Activated CD4-positive, alpha-beta T cell treated with anti-CD3 and anti-CD28 coated beads, Interleukin-2, amount 10 ng/mL, durations not matched to agents 24 days and 14 days (primary cell): ENCODE data around the gene AK1. TPM values are rescaled to one million over a fixed set of nuclear protein-coding genes. Genes with fewer than 3 reads are reported as not detected.
"Not testable (repeated sequence)": the region's sequence is repeated elsewhere in the genome, so short reads cannot be mapped to it uniquely, and the experiment has no call there.

Source experiments
- DNase-seq: peaks from one replicate; pipeline ENCODE4 v3.0.0; 2022
- H3K27ac Mint-ChIP-seq: one replicate; pipeline ENCODE4 v1.8.0; 2022; ENCODE audit warnings: mild to moderate bottlenecking, mixed read lengths
- H3K27me3 Mint-ChIP-seq: one replicate; pipeline ENCODE4 v1.8.0; 2022; ENCODE audit warnings: mixed read lengths
- H3K36me3 Mint-ChIP-seq: one replicate; pipeline ENCODE4 v1.8.0; 2022; ENCODE audit warnings: low read depth, mild to moderate bottlenecking, mixed read lengths
- H3K4me1 Mint-ChIP-seq: one replicate; pipeline ENCODE4 v1.8.0; 2021; ENCODE audit warnings: mixed read lengths
- H3K4me3 Mint-ChIP-seq: one replicate; pipeline ENCODE4 v1.8.0; 2022; ENCODE audit warnings: mild to moderate bottlenecking, moderate library complexity, mixed read lengths
- H3K9me3 Mint-ChIP-seq: one replicate; pipeline ENCODE4 v1.8.0; 2021; ENCODE audit warnings: mixed read lengths
- intact Hi-C: fragments of 100-400 bp; cut with micrococcal nuclease; formaldehyde crosslinking; loops from one replicate; pipeline ENCODE4 v1.15.1; 2023
- total RNA-seq: library from RNA; stranded (reverse); gene quantifications from 2 replicates; pipeline ENCODE4 v1.2.3, GENCODE V29; 2022

Gene AK1
- total RNA-seq, 1 donor from 2014 or later = 19.9 TPM

DNA sequence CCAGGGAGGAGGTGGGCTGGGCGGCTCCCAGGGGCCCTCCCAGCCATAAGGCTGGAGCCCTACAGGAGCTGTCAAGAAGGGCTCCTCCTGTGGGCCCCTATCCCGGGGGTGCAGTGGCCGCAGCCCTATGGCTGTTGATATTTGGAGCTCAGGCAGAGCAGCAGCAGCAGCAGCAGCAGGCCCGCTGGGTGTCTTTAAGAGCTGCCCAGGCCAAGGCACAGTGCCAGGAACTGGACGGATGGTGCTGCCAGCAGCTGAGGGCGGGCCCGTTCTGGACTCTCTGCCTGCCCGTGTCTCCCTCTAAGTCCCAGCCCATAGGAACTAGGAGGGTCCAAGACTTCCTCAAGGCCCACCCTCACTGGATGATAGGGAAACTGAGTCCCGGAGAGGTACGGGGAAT lies 3.6 kb downstream of the AK1 start:
- no peak for DNase-seq
- no peak overlapping the region for H3K4me3 Mint-ChIP-seq
- no peaks in the 10 kb centered on the region for H3K4me1 Mint-ChIP-seq
- no peaks in the 10 kb centered on the region for H3K9me3 Mint-ChIP-seq
- intact Hi-C loops = no loop called here
- no peak overlapping the region for H3K27ac Mint-ChIP-seq
- H3K27me3 Mint-ChIP-seq = no peaks in the 10 kb centered on the region
- H3K36me3 Mint-ChIP-seq = peaks cover 4% of the 10 kb centered on the region

DNA sequence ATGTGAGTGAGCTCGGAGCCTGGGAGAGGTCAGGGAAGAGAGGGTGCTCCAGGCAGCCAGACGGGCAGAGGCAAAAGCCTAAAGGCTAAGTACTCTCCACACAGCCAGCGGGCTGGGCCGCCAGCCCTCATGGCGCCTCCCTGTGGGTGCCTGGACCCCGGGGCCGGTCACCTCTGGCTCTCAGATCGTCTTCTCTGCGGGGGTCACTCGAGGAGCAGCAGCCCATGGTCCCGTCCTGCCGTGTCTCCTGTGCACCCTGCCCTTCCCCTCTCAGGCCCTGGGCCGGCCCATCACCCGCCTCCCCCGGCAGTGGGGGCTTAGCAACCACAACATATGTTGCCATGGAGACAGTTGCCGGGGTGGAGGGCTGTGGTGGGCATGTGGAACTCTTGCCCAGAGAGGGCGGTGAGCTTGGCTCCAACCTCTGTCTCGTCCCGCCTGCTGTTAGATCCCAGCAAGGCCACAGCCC lies 4.2 kb downstream of the AK1 start:
- Mint-ChIP-seq H3K9me3 (no peaks in the 10 kb centered on the region), H3K4me1 (no peaks in the 10 kb centered on the region), H3K27me3 (no peaks in the 10 kb centered on the region), H3K36me3 (peaks cover 1% of the 10 kb centered on the region), H3K27ac (no peak overlapping the region), H3K4me3 (no peak overlapping the region)
- intact Hi-C loops = no loop called here
- DNase-seq = no peak

DNA sequence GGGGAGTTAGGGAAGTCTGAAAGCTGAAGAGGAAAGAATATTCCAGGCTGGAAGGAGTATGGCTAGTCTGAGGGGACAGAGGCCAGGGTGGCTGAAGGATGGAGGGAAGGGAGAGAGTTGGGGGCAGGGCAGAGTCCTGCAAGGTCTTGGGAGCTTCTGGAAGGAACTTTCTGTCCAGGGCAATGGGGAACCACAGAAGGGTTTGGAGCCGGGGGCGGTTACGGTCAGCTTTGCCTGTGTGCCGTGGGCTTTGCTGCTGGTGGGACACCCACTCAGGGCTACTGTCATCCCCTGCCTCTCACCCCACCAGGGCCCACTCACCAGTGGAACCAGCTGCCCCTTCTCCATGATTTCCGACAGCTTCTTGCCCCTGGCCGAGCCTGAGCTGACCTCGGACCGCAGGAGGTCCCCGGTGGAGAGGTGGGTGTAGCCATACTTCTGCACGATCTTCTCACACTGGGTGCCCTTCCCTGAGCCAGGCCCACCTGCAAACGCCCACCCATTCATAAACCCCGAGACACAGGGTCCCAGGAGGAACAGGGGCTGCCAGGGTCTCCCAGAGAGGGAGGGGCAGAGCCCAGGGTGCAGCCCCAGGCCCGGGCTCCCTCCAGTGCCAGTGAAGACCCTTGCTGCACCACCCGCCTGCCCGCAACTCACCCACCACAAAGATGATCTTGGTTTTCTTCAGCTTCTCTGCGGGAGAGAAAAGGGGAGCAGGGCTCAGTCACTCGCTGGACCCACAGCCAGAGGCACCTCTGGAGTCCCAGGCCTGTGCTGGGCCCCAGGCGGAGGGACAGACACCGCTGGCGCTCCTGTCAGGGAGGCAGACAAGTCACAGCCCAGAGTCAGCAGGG lies 4.9 kb downstream of the AK1 start:
- no peak for DNase-seq

DNA sequence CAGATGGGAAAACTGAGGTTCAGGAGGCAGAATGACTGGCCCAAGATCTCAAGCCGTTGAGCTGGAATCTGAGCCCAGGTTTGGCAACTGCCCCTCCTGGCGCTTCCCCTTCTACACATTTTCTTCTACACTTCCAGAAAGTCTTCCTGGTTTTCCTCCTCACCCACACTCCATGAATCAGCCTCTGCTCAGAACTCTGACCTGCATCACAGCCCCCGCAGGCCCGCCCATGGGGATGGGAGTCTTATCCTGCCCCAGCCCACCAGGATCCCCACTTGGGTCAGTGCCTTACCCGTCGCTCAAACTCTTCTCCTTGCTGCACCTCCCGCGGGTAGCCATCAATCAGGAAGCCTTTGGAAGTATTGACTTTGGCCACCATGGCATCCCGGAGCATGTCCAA lies 5.9 kb downstream of the AK1 start:
- intact Hi-C loops = no loop called here
- no peak for DNase-seq
- H3K27ac Mint-ChIP-seq = no peak overlapping the region
- no peak overlapping the region for H3K4me3 Mint-ChIP-seq
- H3K9me3 Mint-ChIP-seq = no peaks in the 10 kb centered on the region
- H3K4me1 Mint-ChIP-seq = no peaks in the 10 kb centered on the region
- H3K27me3 Mint-ChIP-seq = no peaks in the 10 kb centered on the region
- H3K36me3 Mint-ChIP-seq = no peaks in the 10 kb centered on the region

More for the DNA sequence above, 4.9 kb downstream of the AK1 start:
- Mint-ChIP-seq H3K27me3 (no peaks in the 10 kb centered on the region), H3K27ac (no peak overlapping the region), H3K4me3 (no peak overlapping the region), H3K9me3 (no peaks in the 10 kb centered on the region), H3K36me3 (no peaks in the 10 kb centered on the region), H3K4me1 (no peaks in the 10 kb centered on the region)
- intact Hi-C loops = no loop called here

DNA sequence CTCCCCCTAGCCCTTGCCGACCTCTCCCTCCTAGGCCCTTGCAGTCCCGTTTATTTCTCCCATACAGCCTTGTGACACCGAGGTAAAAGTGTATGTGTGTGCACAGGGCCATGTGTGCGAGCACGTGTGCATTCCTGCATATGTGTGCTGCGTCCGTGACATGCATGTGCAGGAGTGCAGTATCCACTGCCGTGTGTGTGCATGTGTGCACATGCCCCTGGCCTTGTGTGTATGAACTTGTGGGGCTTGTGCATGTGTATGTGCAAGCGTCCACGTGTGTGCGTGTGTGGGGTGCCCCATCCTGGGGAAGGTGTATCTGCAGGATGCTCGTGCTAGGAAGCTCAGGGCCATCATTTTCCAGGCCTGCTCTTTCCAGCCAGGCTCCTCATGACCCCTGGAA lies 6.6 kb downstream of the AK1 start:
- H3K4me1 Mint-ChIP-seq = peaks cover 1% of the 10 kb centered on the region
- no peaks in the 10 kb centered on the region for H3K9me3 Mint-ChIP-seq
- no peak overlapping the region for H3K27ac Mint-ChIP-seq
- peaks cover 1% of the 10 kb centered on the region for H3K36me3 Mint-ChIP-seq
- no peak for DNase-seq
- no peaks in the 10 kb centered on the region for H3K27me3 Mint-ChIP-seq
- intact Hi-C loops = loop anchor here (1.0 kb wide), 1 partner anchor 136 kb away; the partner anchor contains the start of gene TOR2A
- no peak overlapping the region for H3K4me3 Mint-ChIP-seq

DNA sequence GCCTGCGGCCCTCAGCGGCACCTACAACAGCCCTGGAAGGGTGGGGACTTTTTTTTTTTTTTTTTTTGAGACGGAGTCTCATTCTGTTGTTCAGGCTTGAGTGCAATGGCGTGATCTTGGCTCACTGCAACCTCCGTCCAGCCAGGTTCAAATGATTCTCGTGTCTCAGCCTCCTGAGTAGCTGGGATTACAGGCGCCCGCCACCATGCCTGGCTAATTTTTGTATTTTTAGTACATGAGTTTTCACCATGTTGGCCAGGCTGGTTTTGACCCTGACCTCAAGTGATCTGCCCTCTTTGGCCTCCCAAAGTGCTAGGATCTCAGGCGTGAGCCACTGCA lies 7.4 kb downstream of the AK1 start:
- H3K27me3 Mint-ChIP-seq, H3K36me3 Mint-ChIP-seq, H3K27ac Mint-ChIP-seq, DNase-seq, H3K4me3 Mint-ChIP-seq, H3K4me1 Mint-ChIP-seq, H3K9me3 Mint-ChIP-seq: not testable (repeated sequence)
- intact Hi-C loops = loop anchor here (1.0 kb wide), 1 partner anchor 135 kb away; the partner anchor contains the start of gene TOR2A

DNA sequence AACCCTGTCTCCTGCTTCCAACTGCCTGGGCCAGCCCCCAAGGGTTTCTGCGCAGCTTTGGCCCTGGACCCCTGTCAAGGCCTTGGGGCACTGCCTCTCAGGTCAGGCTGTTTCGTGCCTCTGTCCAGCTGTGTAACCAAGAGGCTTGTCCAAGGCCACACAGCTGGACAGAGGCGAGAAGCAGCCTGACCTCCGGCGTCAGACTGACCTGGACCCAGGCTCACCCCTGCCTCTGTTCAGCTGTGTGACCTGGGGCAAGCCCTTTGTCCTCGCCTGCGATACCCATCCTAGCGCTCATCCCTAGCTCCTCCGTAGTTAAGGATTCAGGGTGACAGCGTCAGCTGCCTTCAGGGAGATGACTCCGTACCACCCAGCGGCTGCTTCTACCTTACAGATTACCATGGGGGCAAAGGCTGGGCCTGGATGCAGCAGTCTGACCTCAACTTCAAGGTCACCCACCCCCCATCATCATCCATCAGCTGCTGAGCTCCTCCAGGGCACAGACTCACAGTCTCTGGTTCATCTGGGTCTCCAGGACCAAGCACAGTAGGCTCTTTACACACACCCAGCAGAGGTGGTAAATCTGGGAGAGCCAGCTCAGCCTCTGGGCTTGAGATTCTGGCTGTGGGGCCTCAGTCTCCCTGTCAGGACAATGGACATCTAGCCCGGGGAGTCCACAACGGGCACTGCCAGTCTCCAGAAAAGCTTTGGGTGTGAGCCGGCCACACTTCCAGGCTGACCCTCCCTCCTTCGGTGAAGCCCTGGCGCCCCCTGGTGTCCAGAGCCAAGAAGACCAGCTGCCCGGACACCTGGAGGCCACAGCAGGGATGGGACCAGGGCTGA lies 7.9 kb downstream of the AK1 start:
- Mint-ChIP-seq H3K4me1 (peaks cover 11% of the 10 kb centered on the region), H3K27ac (no peak overlapping the region), H3K4me3 (no peak overlapping the region), H3K9me3 (no peaks in the 10 kb centered on the region), H3K36me3 (peaks cover 3% of the 10 kb centered on the region), H3K27me3 (no peaks in the 10 kb centered on the region)
- peak; percentile 95 for DNase-seq
- intact Hi-C loops = loop anchor here (1.0 to 10.0 kb wide), 4 partner anchors 53 to 255 kb away; partner anchors contain the start of genes CDK9, STXBP1 and TOR2A

DNA sequence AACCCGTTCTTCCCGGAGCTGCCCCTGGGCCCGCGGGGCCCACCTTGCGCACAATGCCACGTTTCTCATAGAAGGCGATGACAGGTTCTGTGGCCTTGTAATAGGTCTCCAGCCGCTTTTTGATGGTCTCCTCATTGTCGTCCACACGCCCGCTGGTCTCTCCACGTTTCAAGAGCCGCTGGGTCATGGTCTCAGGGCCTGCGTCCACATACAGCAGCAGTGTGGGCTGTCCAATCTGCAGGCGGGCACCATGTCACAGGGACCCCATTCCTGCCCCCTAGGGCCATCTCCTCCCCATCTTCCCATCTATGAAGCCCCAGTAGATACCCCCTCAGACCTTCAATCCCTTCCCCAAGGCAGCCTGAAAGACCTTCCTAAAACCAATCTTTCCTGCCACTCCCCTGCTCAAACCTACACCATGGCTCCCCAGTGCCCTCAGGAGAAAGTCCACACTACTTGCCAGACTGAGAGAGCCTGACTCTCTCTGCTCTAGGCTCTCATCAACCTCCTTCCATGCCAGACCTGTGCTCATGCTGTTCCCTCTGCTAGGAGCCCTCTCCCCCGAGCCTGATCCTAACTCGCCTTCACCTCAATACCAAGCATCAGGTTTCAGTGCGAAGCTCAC lies 9.1 kb downstream of the AK1 start:
- H3K4me3 Mint-ChIP-seq = no peak overlapping the region
- H3K4me1 Mint-ChIP-seq = peaks cover 11% of the 10 kb centered on the region
- no peak for DNase-seq
- no peaks in the 10 kb centered on the region for H3K27me3 Mint-ChIP-seq
- peaks cover 3% of the 10 kb centered on the region for H3K36me3 Mint-ChIP-seq
- no peaks in the 10 kb centered on the region for H3K9me3 Mint-ChIP-seq
- intact Hi-C loops = loop anchor here (5.0 to 10.0 kb wide), 3 partner anchors 54 to 254 kb away; partner anchors contain the start of genes CDK9 and STXBP1
- no peak overlapping the region for H3K27ac Mint-ChIP-seq

DNA sequence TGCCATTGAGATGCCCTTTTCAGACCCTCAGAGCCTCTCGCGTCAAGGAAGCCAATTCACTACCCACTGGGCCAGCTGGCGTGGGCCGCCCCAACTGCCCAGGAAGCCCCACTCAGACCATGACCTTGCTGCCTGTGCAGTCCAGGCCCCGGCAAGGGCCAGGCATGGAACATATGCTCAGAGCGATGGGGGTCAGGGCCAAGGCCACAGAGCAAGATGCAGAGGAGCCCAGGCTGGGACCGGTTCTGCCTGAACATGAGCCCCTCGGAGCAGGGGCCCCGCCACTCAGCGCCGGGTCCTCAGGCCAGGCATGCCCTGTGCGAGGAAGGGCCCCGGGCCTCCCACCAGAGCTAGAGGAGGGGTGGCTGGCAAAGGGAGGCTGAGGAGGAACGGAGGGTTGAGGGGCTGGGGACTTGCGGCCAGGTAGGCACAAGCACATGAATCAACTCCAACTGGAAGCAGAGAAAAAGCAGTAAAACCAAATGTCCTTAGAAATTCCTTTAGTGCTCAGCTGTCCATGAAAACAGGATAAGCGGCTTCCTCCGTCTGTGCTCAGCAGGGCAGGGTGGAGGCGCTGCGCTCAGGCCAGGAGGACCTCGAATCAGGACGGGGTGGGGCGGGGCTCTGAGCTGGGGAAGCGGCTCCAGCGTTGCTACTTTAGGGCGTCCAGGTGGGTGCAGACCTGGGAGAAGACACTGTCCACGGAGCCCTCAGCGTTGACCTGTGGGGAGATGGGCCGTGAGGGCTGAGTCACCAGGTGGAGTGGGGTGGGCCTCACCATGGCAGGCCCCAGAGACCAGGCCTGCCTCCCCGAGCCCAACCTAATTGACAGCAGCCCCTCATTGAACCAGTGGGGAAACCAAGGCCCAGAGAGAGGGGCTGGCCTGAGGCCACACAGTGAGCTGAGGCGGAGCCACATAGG lies 9.9 kb downstream of the AK1 start:
- no peaks in the 10 kb centered on the region for H3K27me3 Mint-ChIP-seq
- no peak overlapping the region for H3K27ac Mint-ChIP-seq
- no peaks in the 10 kb centered on the region for H3K9me3 Mint-ChIP-seq
- H3K36me3 Mint-ChIP-seq = peaks cover 3% of the 10 kb centered on the region
- intact Hi-C loops = loop anchor here (5.0 to 10.0 kb wide), 3 partner anchors 55 to 253 kb away; partner anchors contain the start of genes CDK9 and STXBP1
- peaks cover 16% of the 10 kb centered on the region for H3K4me1 Mint-ChIP-seq
- H3K4me3 Mint-ChIP-seq = no peak overlapping the region
- DNase-seq = no peak

DNA sequence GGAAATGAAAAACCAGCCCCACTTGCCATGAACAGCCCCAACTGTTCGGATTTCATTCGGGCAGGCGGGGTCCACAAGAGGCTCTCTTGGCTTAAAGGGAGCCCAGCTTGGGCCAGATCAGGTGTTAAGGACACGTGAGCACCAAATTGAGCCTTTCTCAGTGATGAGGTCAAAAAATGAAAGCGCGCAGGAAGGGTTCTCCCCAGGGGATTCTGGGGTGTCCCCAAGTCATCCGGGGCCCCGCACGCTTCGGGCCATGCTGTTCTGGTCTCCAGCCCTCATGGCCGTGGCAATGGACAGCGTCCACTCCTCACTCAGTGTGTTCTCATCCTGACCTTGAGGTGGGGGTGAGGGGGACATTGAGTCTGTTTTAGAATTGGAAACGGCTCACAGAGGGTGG lies 10.9 kb downstream of the AK1 start:
- H3K27ac Mint-ChIP-seq = no peak overlapping the region
- no peaks in the 10 kb centered on the region for H3K27me3 Mint-ChIP-seq
- no peaks in the 10 kb centered on the region for H3K9me3 Mint-ChIP-seq
- intact Hi-C loops = loop anchor here (5.0 to 10.0 kb wide), 3 partner anchors 56 to 252 kb away; partner anchors contain the start of genes CDK9 and STXBP1
- peaks cover 25% of the 10 kb centered on the region for H3K4me1 Mint-ChIP-seq
- peaks cover 3% of the 10 kb centered on the region for H3K36me3 Mint-ChIP-seq
- no peak for DNase-seq
- no peak overlapping the region for H3K4me3 Mint-ChIP-seq

DNA sequence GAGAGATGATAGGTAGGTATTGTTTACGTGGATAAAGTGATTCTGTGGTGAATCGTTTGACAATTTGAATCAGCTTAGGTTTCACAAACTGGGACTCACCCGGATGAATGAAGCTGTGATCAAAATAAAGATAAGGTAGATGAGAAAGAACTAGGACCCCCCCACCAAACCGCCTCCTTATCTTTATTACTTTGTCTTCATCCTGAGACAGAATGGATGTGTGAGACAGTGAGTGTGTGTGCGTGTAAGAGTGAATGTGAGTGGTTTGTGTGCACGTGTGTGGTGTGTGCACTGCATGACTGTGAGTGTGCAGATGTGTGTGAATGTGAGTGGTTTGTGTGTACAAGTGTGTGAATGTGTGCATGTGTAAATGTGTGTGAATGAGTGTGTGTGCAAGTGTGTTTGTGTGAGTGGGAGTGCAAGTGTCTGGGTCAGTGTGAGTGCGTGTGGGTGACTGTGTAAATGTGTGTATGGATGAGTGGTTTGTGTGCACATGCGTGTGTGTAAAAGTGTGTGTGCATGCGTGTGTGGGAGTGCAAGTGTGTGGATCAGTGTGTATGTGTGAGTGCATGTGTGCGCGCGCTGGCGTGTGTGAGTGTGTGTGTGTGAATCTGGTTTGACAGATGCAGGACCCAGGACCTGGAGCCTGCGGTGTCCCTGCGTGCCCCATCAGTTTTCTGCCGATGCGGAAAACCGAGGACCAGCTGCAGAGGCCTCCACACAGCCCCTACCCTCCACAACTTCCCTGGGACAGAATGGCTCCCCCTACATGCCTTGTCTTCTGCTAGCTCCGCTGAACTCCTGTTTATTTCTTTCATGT lies 11.6 kb downstream of the AK1 start:
- Mint-ChIP-seq H3K36me3 (peaks cover 3% of the 10 kb centered on the region), H3K9me3 (no peaks in the 10 kb centered on the region), H3K27me3 (no peaks in the 10 kb centered on the region), H3K27ac (peak overlapping the region; percentile 48), H3K4me3 (no peak overlapping the region), H3K4me1 (peaks cover 31% of the 10 kb centered on the region)
- peak; percentile 74 for DNase-seq
- intact Hi-C loops = loop anchor here (5.0 to 10.0 kb wide), 3 partner anchors 56 to 251 kb away; partner anchors contain the start of genes CDK9 and STXBP1

DNA sequence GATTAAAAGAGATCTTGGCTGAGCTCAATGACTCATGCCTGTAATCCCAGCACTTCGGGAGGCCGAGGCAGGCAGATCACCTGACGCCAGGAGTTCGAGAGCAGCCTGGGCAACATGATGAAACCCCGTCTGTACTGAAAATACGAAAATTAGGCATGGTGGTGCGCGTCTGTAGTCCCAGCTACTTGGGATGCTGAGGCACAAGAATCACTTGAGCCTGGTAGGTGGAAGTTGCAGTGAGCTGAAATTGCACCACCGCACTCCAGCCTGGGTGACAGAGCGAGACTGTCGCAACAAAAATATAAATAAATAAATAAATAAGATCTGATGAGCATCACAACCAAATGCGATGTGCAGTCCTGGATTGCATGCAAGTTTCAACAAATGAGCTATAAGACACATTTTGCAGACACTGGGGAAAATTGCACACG lies 14.3 kb downstream of the AK1 start:
- Mint-ChIP-seq H3K27ac (peak overlapping the region; percentile 22), H3K9me3 (no peaks in the 10 kb centered on the region), H3K4me3 (no peak overlapping the region), H3K4me1 (peaks cover 31% of the 10 kb centered on the region), H3K36me3 (peaks cover 3% of the 10 kb centered on the region), H3K27me3 (no peaks in the 10 kb centered on the region)
- no peak for DNase-seq
- intact Hi-C loops = loop anchor here (10.0 kb wide), 1 partner anchor 248 kb away; the partner anchor contains the start of gene STXBP1
